Dermis lymphatic vessel endothelial cell (primary cell): ENCODE data around the gene IRS2. TPM values are rescaled to one million over a fixed set of nuclear protein-coding genes. Genes with fewer than 3 reads are reported as not detected.

Experiments used
- total RNA-seq: library from RNA; depleted of rRNA; stranded (reverse); fragments of >200 nt; gene quantifications from 2 replicates; pipeline ENCODE4 v1.2.1, GENCODE V29; 2014

IRS2 gene
- total RNA-seq: 1.1 and 2.1 TPM in 2 replicates

GRCh38 chr13:109786457-109787134 is at the start of gene IRS2:
IRS2 (minus strand) TSS chr13:109786583; CDS start chr13:109786053, 530 bp downstream.

